GM23338 (cell line): ENCODE data around the gene CIC. TPM values are rescaled to one million over a fixed set of nuclear protein-coding genes. Genes with fewer than 3 reads are reported as not detected.
A peak's percentile ranks its signal among the peaks of the same experiment; 100 is the strongest.

ENCODE experiments used
- ATAC-seq: fragments of 200-7000 bp; cut with Tn5 transposase; 3 replicates; pipeline ENCODE4 v1.9.1; 2020
- DNase-seq: peaks from one replicate; pipeline ENCODE4 v3.0.0-alpha.2; 2015; ENCODE audit warnings: low spot score
- H2AFZ ChIP-seq: fragments of 200-600 bp; sonication (generic); 2 replicates; pipeline ENCODE4 v1.8.0; 2016; ENCODE audit warnings: antibody characterized with exemption, mild to moderate bottlenecking, moderate library complexity
- H3F3A ChIP-seq: fragments of 200-600 bp; sonication (generic); replicated peaks from 2 replicates; pipeline ENCODE4 v1.8.0; 2017; ENCODE audit warnings: antibody characterized with exemption, mixed run types, low read depth
- H3K27ac ChIP-seq: fragments of 200-600 bp; sonication (generic); 2 replicates; pipeline ENCODE4 v1.6.1; 2016; ENCODE audit warnings: low read depth
- H3K27me3 ChIP-seq: fragments of 200-600 bp; sonication (generic); 2 replicates; pipeline ENCODE4 v1.8.0; 2016; ENCODE audit warnings: mild to moderate bottlenecking, mixed run types, moderate library complexity; ENCODE audit not compliant: insufficient read depth
- H3K36me3 ChIP-seq: fragments of 200-600 bp; sonication (generic); 2 replicates; pipeline ENCODE4 v1.8.0; 2016; ENCODE audit warnings: mild to moderate bottlenecking; ENCODE audit not compliant: insufficient read depth
- H3K4me1 ChIP-seq: fragments of 200-600 bp; sonication (generic); 2 replicates; pipeline ENCODE4 v1.8.0; 2016; ENCODE audit warnings: mild to moderate bottlenecking, moderate library complexity; ENCODE audit not compliant: insufficient read depth
- H3K4me2 ChIP-seq: fragments of 200-600 bp; sonication (generic); 2 replicates; pipeline ENCODE4 v1.7.1; 2017; ENCODE audit warnings: mixed run types
- H3K4me3 ChIP-seq: fragments of 200-600 bp; sonication (generic); 2 replicates; pipeline ENCODE4 v1.6.1; 2016; ENCODE audit warnings: mixed run types
- H3K79me2 ChIP-seq: fragments of 200-600 bp; sonication (generic); replicated peaks from 2 replicates; pipeline ENCODE4 v1.8.0; 2017; ENCODE audit warnings: mild to moderate bottlenecking; ENCODE audit not compliant: insufficient read depth
- H3K9me2 ChIP-seq: fragments of 200-600 bp; sonication (generic); 2 replicates; pipeline ENCODE4 v1.8.0; 2017; ENCODE audit not compliant: insufficient read depth
- H4K20me1 ChIP-seq: fragments of 200-600 bp; sonication (generic); replicated peaks from 2 replicates; pipeline ENCODE4 v1.8.0; 2017; ENCODE audit warnings: mild to moderate bottlenecking; ENCODE audit not compliant: insufficient read depth
- H3K27ac Mint-ChIP-seq: 2 replicates; pipeline ENCODE4 v1.8.0; 2020; ENCODE audit warnings: inconsistent platforms, mild to moderate bottlenecking, moderate library complexity, mixed read lengths
- H3K27me3 Mint-ChIP-seq: 3 replicates; pipeline ENCODE4 v1.8.0; 2022; ENCODE audit warnings: low read depth, mild to moderate bottlenecking, moderate library complexity, mixed read lengths, inconsistent platforms; ENCODE audit not compliant: insufficient read depth, poor library complexity
- H3K36me3 Mint-ChIP-seq: 3 replicates; pipeline ENCODE4 v1.8.0; 2021; ENCODE audit warnings: low read depth, mild to moderate bottlenecking, inconsistent platforms, moderate library complexity, mixed read lengths
- H3K4me1 Mint-ChIP-seq: 3 replicates; pipeline ENCODE4 v1.8.0; 2020; ENCODE audit warnings: mild to moderate bottlenecking, inconsistent platforms, mixed read lengths
- H3K4me3 Mint-ChIP-seq: 3 replicates; pipeline ENCODE4 v1.8.0; 2021; ENCODE audit warnings: moderate library complexity, mild to moderate bottlenecking, inconsistent platforms, mixed read lengths
- H3K9me3 Mint-ChIP-seq: 3 replicates; pipeline ENCODE4 v1.8.0; 2020; ENCODE audit warnings: moderate library complexity, mild to moderate bottlenecking, inconsistent platforms, mixed read lengths
- CREB1 ChIP-seq: fragments of 250-450 bp; sonication (Bioruptor Pico); IDR thresholded peaks from 2 replicates; pipeline ENCODE4 v1.5.0; 2020; ENCODE audit warnings: low read depth, mild to moderate bottlenecking, moderate library complexity
- CTCF ChIP-seq, 2 experiments: fragments of 200-600 bp in 1 of 2; sonication (generic) in 1 of 2; conservative IDR thresholded peaks; 2 replicates each; pipeline versions ENCODE4 v1.5.1 to v1.6.1; 2016 to 2017; ENCODE audit warnings: antibody characterized with exemption in 2 of 2, low read depth in 2 of 2, mild to moderate bottlenecking in 2 of 2, moderate library complexity in 1 of 2
- EZH2 ChIP-seq: fragments of 200-600 bp; sonication (generic); IDR thresholded peaks from one replicate; pipeline ENCODE4 v1.8.0; 2017; ENCODE audit warnings: antibody characterized with exemption, mild to moderate bottlenecking, low read depth; ENCODE audit not compliant: unreplicated experiment
- EZH2phosphoT487 ChIP-seq: fragments of 200-600 bp; sonication (generic); IDR thresholded peaks from one replicate; pipeline ENCODE4 v1.8.1; 2018; ENCODE audit warnings: antibody characterized with exemption; ENCODE audit not compliant: unreplicated experiment
- JUNB ChIP-seq: IDR thresholded peaks from one replicate; pipeline ENCODE4 v1.6.1; 2016; ENCODE audit warnings: antibody characterized with exemption; ENCODE audit not compliant: unreplicated experiment
- NANOG ChIP-seq: IDR thresholded peaks from 2 replicates; pipeline ENCODE4 v1.6.1; 2016; ENCODE audit warnings: antibody characterized with exemption, borderline replicate concordance
- POLR2AphosphoS5 ChIP-seq: IDR thresholded peaks from 2 replicates; pipeline ENCODE4 v1.6.1; 2016; ENCODE audit warnings: antibody characterized with exemption, low read depth
- REST ChIP-seq: IDR thresholded peaks from one replicate; pipeline ENCODE4 v1.6.1; 2018; ENCODE audit warnings: antibody characterized with exemption; ENCODE audit not compliant: unreplicated experiment
- STAT1 ChIP-seq: IDR thresholded peaks from one replicate; pipeline ENCODE4 v1.6.1; 2016; ENCODE audit warnings: antibody characterized with exemption; ENCODE audit not compliant: unreplicated experiment
- ZNF114 ChIP-seq: fragments of 250-450 bp; sonication (Bioruptor Pico); IDR thresholded peaks from 2 replicates; pipeline ENCODE4 v1.5.0; 2020; ENCODE audit warnings: mild to moderate bottlenecking, moderate library complexity
- ZNF331 ChIP-seq: fragments of 250-450 bp; sonication (Bioruptor Pico); IDR thresholded peaks from 2 replicates; pipeline ENCODE4 v1.5.0; 2020; ENCODE audit warnings: low read depth, mild to moderate bottlenecking, moderate library complexity
- ZNF462 ChIP-seq: fragments of 250-450 bp; sonication (Bioruptor Pico); IDR thresholded peaks from 2 replicates; pipeline ENCODE4 v1.5.0; 2020; ENCODE audit warnings: mild to moderate bottlenecking, moderate library complexity
- polyA plus RNA-seq: library from polyadenylated mRNA; unstranded; fragments of >200 nt; fragmentation: Nextera tagmentation; extraction: Ambion mirVana; gene quantifications from 2 replicates; pipeline ENCODE4 v1.2.1, GENCODE V29; 2016
- total RNA-seq: library from RNA; depleted of rRNA; stranded (reverse); fragments of >200 nt; shearing (Covaris generic); gene quantifications from 2 replicates; pipeline ENCODE4 v1.2.3, GENCODE V29; 2014
- TF ChIP-seq, protein P1 (sequence below): IDR thresholded peaks from 2 replicates; pipeline ENCODE4 v1.6.1; 2016; ENCODE audit warnings: antibody characterized with exemption

CIC gene
- total and polyA plus RNA-seq, 2 experiments from 2014 or later, result 13.2 to 42.0 TPM

GRCh38 chr19:42242512-42243409 is 26.3 kb upstream of the CIC start, which contains the start of gene GSK3A:
Gene GSK3A, minus strand, starts transcription at chr19:42242602. Its CDS starts 137 bp downstream, at chr19:42242465.
- TF ChIP-seq EZH2, result no peak
- no peak for TF ChIP-seq REST
- TF ChIP-seq STAT1, result peak; percentile 14
- TF ChIP-seq ZNF114 (CRISPR knock-in tag), result no peak
- TF ChIP-seq JUNB, result no peak
- TF ChIP-seq, protein P1, sequence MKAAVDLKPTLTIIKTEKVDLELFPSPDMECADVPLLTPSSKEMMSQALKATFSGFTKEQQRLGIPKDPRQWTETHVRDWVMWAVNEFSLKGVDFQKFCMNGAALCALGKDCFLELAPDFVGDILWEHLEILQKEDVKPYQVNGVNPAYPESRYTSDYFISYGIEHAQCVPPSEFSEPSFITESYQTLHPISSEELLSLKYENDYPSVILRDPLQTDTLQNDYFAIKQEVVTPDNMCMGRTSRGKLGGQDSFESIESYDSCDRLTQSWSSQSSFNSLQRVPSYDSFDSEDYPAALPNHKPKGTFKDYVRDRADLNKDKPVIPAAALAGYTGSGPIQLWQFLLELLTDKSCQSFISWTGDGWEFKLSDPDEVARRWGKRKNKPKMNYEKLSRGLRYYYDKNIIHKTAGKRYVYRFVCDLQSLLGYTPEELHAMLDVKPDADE, result peak; percentile 98
- TF ChIP-seq CREB1 (CRISPR knock-in tag), result peak; percentile 88
- no peak for TF ChIP-seq CTCF (conservative IDR thresholded peaks at IDR 0.05; ENCODE audit: low read depth in 2 of 2)
- no peak for TF ChIP-seq NANOG
- TF ChIP-seq EZH2phosphoT487, result no peak
- no peak for TF ChIP-seq ZNF331 (CRISPR knock-in tag)
- TF ChIP-seq ZNF462 (CRISPR knock-in tag), result no peak
- peak; percentile 72 for TF ChIP-seq POLR2AphosphoS5
- Histone ChIP-seq H3K4me3 (peak within 1 kb of the TSS; percentile 87), H3K27ac (peak within 1 kb of the TSS; percentile 10), H3K4me2 (peak within 1 kb of the TSS; percentile 90), H3K36me3 (no peaks in the 10 kb centered on the region), H3K79me2 (peaks cover 21% of the 10 kb centered on the region), H3K27me3 (no peaks in the 10 kb centered on the region), H2AFZ (peak within 1 kb of the TSS; percentile 57; the same call in 1 of the 2 replicates), H4K20me1 (peaks cover 25% of the 10 kb centered on the region; the same call in 1 of the 2 replicates), H3K9me2 (no peaks in the 10 kb centered on the region), H3K4me1 (peaks cover 31% of the 10 kb centered on the region), H3F3A (peaks cover 22% of the 10 kb centered on the region)
- DNase-seq (peak; percentile 99), ATAC-seq (peak; percentile 83)
- peak within 1 kb of the TSS; percentile 99 for H3K27ac Mint-ChIP-seq
- peaks cover 25% of the 10 kb centered on the region for H3K4me1 Mint-ChIP-seq
- H3K9me3 Mint-ChIP-seq, result no peaks in the 10 kb centered on the region; the same call in 2 of the 3 replicates
- H3K36me3 Mint-ChIP-seq, result peaks cover 18% of the 10 kb centered on the region
- peaks cover 16% of the 10 kb centered on the region for H3K27me3 Mint-ChIP-seq
- peak within 1 kb of the TSS; percentile 91 for H3K4me3 Mint-ChIP-seq
